ENCODE measurements around the gene CCDC50.

The CCDC50 gene

GRCh38 chr3:191352014-191352413, 22.8 kb downstream of the CCDC50 start:
- Mint-ChIP-seq H3K4me1 (no peaks in the 10 kb centered on the region), H3K9me3 (no peaks in the 10 kb centered on the region), H3K27ac (no peak overlapping the region), H3K36me3 (no peaks in the 10 kb centered on the region), H3K4me3 (no peak overlapping the region)
- DNase-seq (ENCODE audit: low spot score in 2 of 2) (no peak), ATAC-seq (no peak)

- Mint-ChIP-seq H3K4me1 (no peaks in the 10 kb centered on the region), H3K9me3 (no peaks in the 10 kb centered on the region), H3K27ac (no peak overlapping the region), H3K36me3 (no peaks in the 10 kb centered on the region), H3K4me3 (no peak overlapping the region)
- ATAC-seq: no peak
- no peak for DNase-seq (ENCODE audit: low spot score in 2 of 2)
These were observed 24.0 kb downstream of the CCDC50 start for GRCh38 chr3:191353022-191353777.

DNA sequence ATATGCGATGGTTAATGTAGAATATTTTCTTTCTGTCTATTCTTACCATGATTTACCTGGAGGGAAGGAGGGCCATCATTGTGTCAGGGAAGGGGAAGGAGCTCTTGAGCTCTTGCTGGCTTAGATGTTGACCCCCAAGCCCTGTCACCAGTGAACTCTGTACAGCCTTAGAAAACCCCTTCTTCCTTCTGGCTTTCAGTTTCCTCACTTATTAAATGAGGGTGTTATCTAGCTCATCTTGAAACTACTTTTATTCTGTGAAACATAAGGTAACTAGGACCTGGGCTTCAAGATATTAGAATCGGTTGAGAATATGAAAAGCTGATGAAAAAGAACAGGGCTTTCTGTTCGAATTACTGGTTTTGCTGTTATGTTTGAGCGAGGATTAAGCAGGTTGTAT, 26.2 kb downstream of the CCDC50 start:
- no peak overlapping the region for H3K4me3 Mint-ChIP-seq
- peaks cover 11% of the 10 kb centered on the region for H3K36me3 Mint-ChIP-seq
- H3K27ac Mint-ChIP-seq: no peak overlapping the region
- ATAC-seq (peak; percentile 64), DNase-seq (ENCODE audit: low spot score in 2 of 2) (no peak)
- peaks cover 9% of the 10 kb centered on the region for H3K4me1 Mint-ChIP-seq
- H3K9me3 Mint-ChIP-seq: no peaks in the 10 kb centered on the region

- Mint-ChIP-seq H3K9me3 (no peaks in the 10 kb centered on the region), H3K4me1 (peaks cover 9% of the 10 kb centered on the region), H3K27ac (no peak overlapping the region), H3K4me3 (no peak overlapping the region), H3K36me3 (peaks cover 23% of the 10 kb centered on the region)
- no peak for ATAC-seq
- no peak for DNase-seq (ENCODE audit: low spot score in 2 of 2)
These were observed 27.6 kb downstream of the CCDC50 start for GRCh38 chr3:191356631-191357439.

DNA sequence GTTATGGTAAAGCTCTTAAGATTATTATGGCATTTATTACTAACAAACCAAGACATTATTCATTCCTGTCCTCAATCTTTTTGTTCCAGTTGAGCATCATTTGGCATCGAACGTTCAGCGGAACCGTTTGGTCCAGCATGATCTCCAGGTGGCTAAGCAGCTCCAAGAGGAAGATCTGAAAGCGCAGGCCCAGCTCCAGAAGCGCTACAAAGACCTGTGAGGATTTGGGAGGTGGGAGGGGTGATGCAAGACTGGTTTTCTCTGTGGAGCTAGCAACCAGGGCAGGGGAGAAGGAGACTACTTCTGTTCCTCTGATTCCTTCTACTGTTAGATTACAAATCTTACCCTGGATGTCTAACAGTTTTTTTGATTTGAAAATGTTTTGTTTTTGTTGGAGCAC, 28.7 kb downstream of the CCDC50 start:
- ATAC-seq: no peak
- no peak overlapping the region for H3K27ac Mint-ChIP-seq
- peaks cover 34% of the 10 kb centered on the region for H3K36me3 Mint-ChIP-seq
- DNase-seq (ENCODE audit: low spot score in 2 of 2): no peak
- H3K4me3 Mint-ChIP-seq: no peak overlapping the region
- peaks cover 9% of the 10 kb centered on the region for H3K4me1 Mint-ChIP-seq
- H3K9me3 Mint-ChIP-seq: no peaks in the 10 kb centered on the region

- Mint-ChIP-seq H3K4me1 (peaks cover 9% of the 10 kb centered on the region), H3K9me3 (no peaks in the 10 kb centered on the region), H3K27ac (no peak overlapping the region), H3K4me3 (no peak overlapping the region), H3K36me3 (peaks cover 34% of the 10 kb centered on the region)
- ATAC-seq (peak; percentile 47), DNase-seq (ENCODE audit: low spot score in 2 of 2) (no peak)
These were observed 29.7 kb downstream of the CCDC50 start for GRCh38 chr3:191358929-191359328.

DNA sequence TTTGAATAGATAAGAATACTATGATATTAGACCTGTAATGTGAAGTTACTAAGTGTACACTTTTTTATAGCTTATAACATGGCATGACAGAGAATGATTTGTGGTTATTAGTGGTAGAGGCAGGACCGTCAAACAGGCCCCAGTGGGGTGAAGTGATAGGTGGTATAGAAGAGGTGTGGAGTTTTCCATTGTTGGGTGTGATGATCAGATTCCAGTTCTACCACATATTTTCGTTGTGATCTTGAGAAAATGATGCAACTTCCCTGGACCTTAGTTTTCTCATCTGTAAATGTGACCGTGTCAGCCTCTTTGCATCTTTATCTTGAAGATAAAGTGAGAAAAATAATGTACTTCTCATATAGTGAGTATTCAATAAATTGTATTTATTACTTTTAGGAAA, 31.4 kb downstream of the CCDC50 start:
- peaks cover 9% of the 10 kb centered on the region for H3K4me1 Mint-ChIP-seq
- ATAC-seq: no peak
- DNase-seq (ENCODE audit: low spot score in 2 of 2): no peak
- H3K4me3 Mint-ChIP-seq: no peak overlapping the region
- peaks cover 34% of the 10 kb centered on the region for H3K36me3 Mint-ChIP-seq
- no peaks in the 10 kb centered on the region for H3K9me3 Mint-ChIP-seq
- no peak overlapping the region for H3K27ac Mint-ChIP-seq

GRCh38 chr3:191361456-191361855, 32.3 kb downstream of the CCDC50 start:
- peaks cover 9% of the 10 kb centered on the region for H3K4me1 Mint-ChIP-seq
- no peak for ATAC-seq
- peaks cover 34% of the 10 kb centered on the region for H3K36me3 Mint-ChIP-seq
- no peak overlapping the region for H3K4me3 Mint-ChIP-seq
- H3K27ac Mint-ChIP-seq: no peak overlapping the region
- no peak for DNase-seq (ENCODE audit: low spot score in 2 of 2)
- H3K9me3 Mint-ChIP-seq: no peaks in the 10 kb centered on the region

DNA sequence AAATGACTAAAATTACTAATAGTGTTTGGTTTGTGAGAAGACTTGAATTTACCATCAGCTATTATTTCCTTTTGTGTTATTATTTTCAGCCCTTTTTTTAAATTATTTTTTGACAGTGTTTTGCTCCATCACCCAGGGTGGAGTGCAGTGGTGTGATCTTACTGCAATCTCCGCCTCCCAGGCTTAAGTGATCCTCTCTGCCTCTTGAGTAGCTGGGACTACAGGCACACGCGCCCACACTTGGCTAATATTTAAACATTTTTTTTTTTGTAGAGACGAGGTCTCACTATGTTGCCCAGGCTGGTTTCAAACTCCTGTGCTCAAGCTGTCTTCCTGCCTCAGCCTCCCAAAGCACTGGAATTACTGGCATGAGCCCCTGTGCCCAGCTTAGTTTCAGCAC, 32.8 kb downstream of the CCDC50 start:
- DNase-seq (ENCODE audit: low spot score in 2 of 2) (no peak), ATAC-seq (no peak)
- H3K4me1 Mint-ChIP-seq: peaks cover 9% of the 10 kb centered on the region
- H3K27ac Mint-ChIP-seq: no peak overlapping the region
- no peaks in the 10 kb centered on the region for H3K9me3 Mint-ChIP-seq
- no peak overlapping the region for H3K4me3 Mint-ChIP-seq
- H3K36me3 Mint-ChIP-seq: peaks cover 34% of the 10 kb centered on the region

GRCh38 chr3:191362524-191363090, 33.4 kb downstream of the CCDC50 start:
- Mint-ChIP-seq H3K9me3 (no peaks in the 10 kb centered on the region), H3K36me3 (peaks cover 34% of the 10 kb centered on the region), H3K27ac (no peak overlapping the region), H3K4me3 (no peak overlapping the region), H3K4me1 (peaks cover 9% of the 10 kb centered on the region)
- DNase-seq (ENCODE audit: low spot score in 2 of 2) (no peak), ATAC-seq (no peak)

GRCh38 chr3:191363221-191363620, 34.0 kb downstream of the CCDC50 start:
- H3K27ac Mint-ChIP-seq: no peak overlapping the region
- no peak overlapping the region for H3K4me3 Mint-ChIP-seq
- ATAC-seq (no peak), DNase-seq (ENCODE audit: low spot score in 2 of 2) (no peak)
- H3K9me3 Mint-ChIP-seq: no peaks in the 10 kb centered on the region
- H3K4me1 Mint-ChIP-seq: peaks cover 9% of the 10 kb centered on the region
- peaks cover 34% of the 10 kb centered on the region for H3K36me3 Mint-ChIP-seq

DNA sequence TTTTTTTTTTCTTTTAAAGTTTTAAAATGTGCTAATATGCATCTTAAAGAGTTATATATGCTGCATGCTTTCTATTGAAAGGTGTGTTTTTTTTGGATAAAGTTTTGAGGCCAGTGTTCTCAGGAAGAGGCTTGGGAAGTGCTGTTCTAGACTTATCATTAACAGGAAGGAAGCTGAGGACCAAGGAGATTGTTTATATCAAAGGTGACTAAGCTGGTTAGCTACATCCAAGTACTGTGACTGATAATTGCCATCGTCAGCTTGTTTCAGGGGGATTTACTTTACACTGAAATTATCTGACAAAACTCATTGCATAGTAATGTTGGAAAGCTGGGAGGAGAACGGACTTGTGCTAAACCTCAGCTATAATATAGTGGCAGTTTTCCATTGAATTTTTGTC, 37.5 kb downstream of the CCDC50 start:
- no peaks in the 10 kb centered on the region for H3K9me3 Mint-ChIP-seq
- H3K27ac Mint-ChIP-seq: no peak overlapping the region
- ATAC-seq: no peak
- H3K36me3 Mint-ChIP-seq: peaks cover 12% of the 10 kb centered on the region
- DNase-seq (ENCODE audit: low spot score in 2 of 2): no peak
- no peaks in the 10 kb centered on the region for H3K4me1 Mint-ChIP-seq
- H3K4me3 Mint-ChIP-seq: no peak overlapping the region

DNA sequence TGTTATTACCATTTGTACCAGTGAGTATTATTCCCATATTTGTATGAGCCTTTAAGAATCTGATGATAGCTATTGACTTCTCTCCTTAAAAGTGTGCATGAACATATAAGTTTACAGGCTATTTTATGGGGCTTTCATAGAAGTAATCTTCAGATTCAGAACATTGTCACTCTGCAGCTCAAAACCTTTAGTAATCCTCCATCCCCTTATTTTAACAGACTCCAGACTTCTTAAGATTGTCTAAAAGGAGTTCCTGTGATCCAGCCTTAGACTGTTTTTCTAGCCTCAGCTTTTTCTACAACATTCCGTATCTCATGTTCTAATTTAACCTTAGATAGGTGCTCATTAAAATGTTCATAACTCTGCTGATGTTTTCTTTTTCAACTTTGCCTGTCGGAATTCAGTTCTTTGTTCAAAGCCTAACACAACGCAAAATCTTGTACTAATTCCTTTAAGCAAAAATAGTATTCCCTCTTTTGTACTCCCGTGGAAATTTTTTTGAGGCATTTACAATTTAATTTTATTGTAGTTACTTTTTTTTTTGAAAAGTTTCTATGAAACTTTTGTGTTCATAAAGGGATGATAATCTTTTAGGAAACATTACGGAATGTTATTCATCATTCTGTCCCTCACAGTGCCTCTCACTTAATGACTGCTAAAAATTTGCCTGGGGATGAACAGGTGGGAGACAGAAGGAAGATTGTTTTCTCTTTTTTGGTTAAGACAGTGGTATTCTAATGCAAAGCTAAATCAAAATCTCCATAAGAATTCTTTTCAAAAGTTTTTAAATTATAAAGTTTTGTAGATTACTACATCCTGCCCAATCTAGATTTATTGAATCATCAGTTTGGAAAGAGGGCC, 39.8 kb downstream of the CCDC50 start:
- Mint-ChIP-seq H3K27ac (no peak overlapping the region), H3K36me3 (no peaks in the 10 kb centered on the region), H3K9me3 (no peaks in the 10 kb centered on the region), H3K4me3 (no peak overlapping the region), H3K4me1 (no peaks in the 10 kb centered on the region)
- ATAC-seq: no peak
- no peak for DNase-seq (ENCODE audit: low spot score in 2 of 2)

DNA sequence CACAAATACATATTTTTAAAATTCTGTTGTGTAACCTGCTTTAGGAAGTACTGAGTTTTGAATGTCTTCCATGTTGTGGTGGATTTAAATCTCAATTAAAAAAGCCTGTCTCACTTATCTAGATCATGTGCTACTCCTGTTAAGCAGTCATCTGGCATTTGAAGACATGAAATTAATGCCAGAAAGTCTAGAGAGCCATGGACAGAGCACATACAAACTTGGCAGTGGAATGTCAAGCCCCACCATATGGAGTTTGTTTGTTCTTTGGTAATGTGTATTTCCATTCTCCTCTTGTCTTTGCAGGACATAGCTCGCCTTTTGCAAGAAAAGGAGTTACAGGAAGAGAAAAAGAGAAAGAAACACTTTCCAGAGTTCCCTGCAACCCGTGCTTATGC, 40.4 kb downstream of the CCDC50 start:
- H3K4me1 Mint-ChIP-seq: no peaks in the 10 kb centered on the region
- no peaks in the 10 kb centered on the region for H3K36me3 Mint-ChIP-seq
- no peak overlapping the region for H3K27ac Mint-ChIP-seq
- no peak overlapping the region for H3K4me3 Mint-ChIP-seq
- H3K9me3 Mint-ChIP-seq: no peaks in the 10 kb centered on the region
- ATAC-seq: no peak
- no peak for DNase-seq (ENCODE audit: low spot score in 2 of 2)

DNA sequence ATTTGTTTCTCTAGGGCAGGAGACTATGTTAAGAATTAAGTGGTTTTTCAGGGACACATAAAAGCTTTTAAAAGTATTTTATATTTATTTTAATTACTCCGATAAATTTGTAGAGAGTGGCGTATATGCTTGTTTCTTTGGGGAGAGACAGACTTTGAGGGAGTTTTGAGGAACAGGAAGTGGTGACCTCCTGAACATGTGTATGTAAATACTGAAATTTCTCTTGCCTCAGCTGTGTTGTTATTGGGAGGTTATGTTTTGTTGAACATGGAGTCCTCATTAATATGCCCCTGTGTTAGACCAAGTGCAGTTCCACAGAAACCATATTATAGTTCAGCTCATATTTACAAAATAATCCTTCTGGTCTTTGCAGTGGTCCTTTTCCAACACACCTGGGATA, 42.9 kb downstream of the CCDC50 start:
- no peaks in the 10 kb centered on the region for H3K4me1 Mint-ChIP-seq
- H3K9me3 Mint-ChIP-seq: no peaks in the 10 kb centered on the region
- H3K4me3 Mint-ChIP-seq: no peak overlapping the region
- no peak overlapping the region for H3K27ac Mint-ChIP-seq
- ATAC-seq: no peak
- no peaks in the 10 kb centered on the region for H3K36me3 Mint-ChIP-seq
- no peak for DNase-seq (ENCODE audit: low spot score in 2 of 2)
